Measurements from ENCODE around the gene MCC.

MCC gene

DNA sequence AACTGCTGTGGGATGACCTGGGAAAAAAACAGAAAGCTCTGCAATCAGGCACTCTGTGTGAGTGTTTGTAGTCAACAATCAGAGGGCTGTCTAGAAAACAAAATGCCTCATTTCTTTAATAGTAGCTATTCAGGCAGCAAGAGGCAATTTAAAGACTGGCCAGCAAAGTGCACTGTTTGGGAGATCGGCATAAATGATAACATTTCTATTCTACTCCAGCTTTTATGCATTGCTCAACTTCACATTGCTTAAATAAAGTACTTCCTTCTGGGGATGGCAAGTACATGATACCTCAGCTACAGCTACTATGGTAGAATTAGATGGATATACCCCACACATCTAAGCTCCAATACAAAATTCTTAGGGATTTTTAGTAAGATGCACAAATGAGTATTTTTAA, 318.5 kb downstream of the MCC start:
- Mint-ChIP-seq H3K36me3 (ENCODE audit: low read depth) (no peaks in the 10 kb centered on the region), H3K27me3 (ENCODE audit: low read depth) (peaks cover 3% of the 10 kb centered on the region), H3K4me1 (peaks cover 43% of the 10 kb centered on the region), H3K4me3 (no peak overlapping the region), H3K27ac (no peak overlapping the region), H3K9me3 (no peaks in the 10 kb centered on the region)
- TF ChIP-seq, protein P1, sequence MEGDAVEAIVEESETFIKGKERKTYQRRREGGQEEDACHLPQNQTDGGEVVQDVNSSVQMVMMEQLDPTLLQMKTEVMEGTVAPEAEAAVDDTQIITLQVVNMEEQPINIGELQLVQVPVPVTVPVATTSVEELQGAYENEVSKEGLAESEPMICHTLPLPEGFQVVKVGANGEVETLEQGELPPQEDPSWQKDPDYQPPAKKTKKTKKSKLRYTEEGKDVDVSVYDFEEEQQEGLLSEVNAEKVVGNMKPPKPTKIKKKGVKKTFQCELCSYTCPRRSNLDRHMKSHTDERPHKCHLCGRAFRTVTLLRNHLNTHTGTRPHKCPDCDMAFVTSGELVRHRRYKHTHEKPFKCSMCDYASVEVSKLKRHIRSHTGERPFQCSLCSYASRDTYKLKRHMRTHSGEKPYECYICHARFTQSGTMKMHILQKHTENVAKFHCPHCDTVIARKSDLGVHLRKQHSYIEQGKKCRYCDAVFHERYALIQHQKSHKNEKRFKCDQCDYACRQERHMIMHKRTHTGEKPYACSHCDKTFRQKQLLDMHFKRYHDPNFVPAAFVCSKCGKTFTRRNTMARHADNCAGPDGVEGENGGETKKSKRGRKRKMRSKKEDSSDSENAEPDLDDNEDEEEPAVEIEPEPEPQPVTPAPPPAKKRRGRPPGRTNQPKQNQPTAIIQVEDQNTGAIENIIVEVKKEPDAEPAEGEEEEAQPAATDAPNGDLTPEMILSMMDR (IDR thresholded peaks at IDR 0.05; ENCODE audit: unreplicated experiment in 3 of 3) = no peak

DNA sequence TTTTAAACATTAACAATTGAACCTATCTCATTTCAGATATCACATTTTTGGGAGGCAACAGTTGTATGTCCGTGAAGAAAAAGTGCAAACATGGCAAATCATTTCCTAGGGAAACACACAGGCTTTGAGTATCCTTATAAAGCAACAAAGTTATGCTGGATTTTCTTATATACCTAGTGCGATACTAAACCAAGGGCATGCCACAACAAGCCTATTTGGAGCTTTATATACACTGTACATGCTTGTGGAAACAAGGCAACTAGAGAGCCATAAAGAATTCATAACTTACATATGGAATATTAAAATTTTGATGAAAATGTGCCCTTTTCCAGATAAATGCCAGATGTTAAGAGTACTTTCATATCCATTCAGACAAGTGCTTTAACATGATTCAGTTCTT, 320.3 kb downstream of the MCC start:
- Mint-ChIP-seq H3K9me3 (no peaks in the 10 kb centered on the region), H3K4me3 (no peak overlapping the region), H3K27me3 (ENCODE audit: low read depth) (peaks cover 3% of the 10 kb centered on the region), H3K27ac (no peak overlapping the region), H3K4me1 (peaks cover 37% of the 10 kb centered on the region), H3K36me3 (ENCODE audit: low read depth) (no peaks in the 10 kb centered on the region)
- TF ChIP-seq, protein P1 (IDR thresholded peaks at IDR 0.05; ENCODE audit: unreplicated experiment in 3 of 3) = no peak

DNA sequence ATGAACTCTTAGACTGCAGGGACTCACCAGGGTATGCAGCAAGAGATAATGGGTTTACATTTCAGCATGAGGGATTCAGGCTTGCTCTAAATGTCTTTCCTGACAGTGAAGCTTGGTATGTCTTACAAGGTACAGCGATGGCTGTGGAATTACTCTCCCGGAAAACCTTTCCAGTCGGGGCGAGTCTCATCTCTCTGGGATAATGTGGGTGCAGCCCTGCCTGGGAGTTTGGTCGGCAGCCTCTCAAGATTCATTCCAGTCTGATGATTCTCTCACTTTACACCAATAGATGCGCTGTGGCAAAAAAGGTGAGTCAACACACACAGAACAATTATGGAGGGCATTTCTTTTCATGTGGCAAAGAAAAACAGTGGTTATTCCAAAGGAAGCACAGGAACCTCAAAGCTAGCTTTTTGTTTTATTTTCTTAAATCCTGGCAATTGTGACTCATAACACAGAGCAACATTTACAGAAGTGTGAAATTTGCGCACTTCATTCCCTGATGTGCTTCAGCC, 321.3 kb downstream of the MCC start:
- Mint-ChIP-seq H3K9me3 (no peaks in the 10 kb centered on the region), H3K27ac (peak overlapping the region; percentile 20 to 63 (median 46)), H3K4me3 (no peak overlapping the region), H3K27me3 (ENCODE audit: low read depth) (peaks cover 3% of the 10 kb centered on the region), H3K36me3 (ENCODE audit: low read depth) (no peaks in the 10 kb centered on the region), H3K4me1 (peaks cover 38% of the 10 kb centered on the region)
- TF ChIP-seq, protein P1 (IDR thresholded peaks at IDR 0.05; ENCODE audit: unreplicated experiment in 3 of 3) = no peak

DNA sequence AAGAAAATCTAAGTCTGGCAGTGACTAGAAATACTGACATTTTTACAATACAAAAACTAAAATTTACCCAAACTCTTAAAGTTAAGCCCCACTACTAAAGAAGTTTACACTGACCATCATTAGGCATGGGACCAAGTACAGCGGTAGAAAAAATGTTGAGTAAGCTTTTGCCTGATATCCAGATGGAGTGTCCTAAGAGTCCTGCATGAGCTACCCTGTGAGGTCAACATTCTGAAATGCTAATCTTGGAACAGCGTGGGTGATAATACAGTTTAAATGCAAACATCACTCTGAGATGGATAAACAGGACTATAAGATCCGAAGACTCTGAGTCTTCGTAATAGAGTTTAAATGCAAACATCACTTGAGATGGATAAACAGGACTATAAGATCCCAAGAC, 322.0 kb downstream of the MCC start:
- TF ChIP-seq, protein P1 (IDR thresholded peaks at IDR 0.05; ENCODE audit: unreplicated experiment in 3 of 3) = no peak
- H3K36me3 Mint-ChIP-seq (ENCODE audit: low read depth) = no peaks in the 10 kb centered on the region
- H3K4me1 Mint-ChIP-seq = peaks cover 39% of the 10 kb centered on the region
- peak overlapping the region in 2 of 3 experiments; percentile 37 to 63 for H3K27ac Mint-ChIP-seq
- peaks cover 3% of the 10 kb centered on the region for H3K27me3 Mint-ChIP-seq (ENCODE audit: low read depth)
- H3K4me3 Mint-ChIP-seq = no peak overlapping the region
- no peaks in the 10 kb centered on the region for H3K9me3 Mint-ChIP-seq

DNA sequence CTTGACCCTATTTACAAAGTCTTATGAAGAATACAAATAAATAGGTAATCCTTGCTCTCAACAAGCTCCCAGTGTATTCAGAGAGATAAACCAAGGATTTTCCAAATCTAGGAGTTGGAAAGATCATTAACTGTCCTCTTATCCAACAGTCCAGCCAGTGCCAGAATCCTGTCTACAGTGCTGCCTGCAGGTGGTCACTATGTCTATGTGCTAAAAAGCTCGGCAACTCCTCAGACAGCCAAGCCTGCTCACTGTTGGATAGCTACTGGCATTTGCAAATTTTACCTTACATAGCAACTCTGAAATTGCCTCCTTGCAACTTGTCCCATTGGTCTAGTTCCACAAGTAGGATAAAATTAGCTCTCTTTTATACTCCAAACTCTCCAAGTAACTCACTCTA, 324.2 kb downstream of the MCC start:
- no peaks in the 10 kb centered on the region for H3K36me3 Mint-ChIP-seq (ENCODE audit: low read depth)
- peaks cover 41% of the 10 kb centered on the region for H3K4me1 Mint-ChIP-seq
- TF ChIP-seq, protein P1 (IDR thresholded peaks at IDR 0.05; ENCODE audit: unreplicated experiment in 3 of 3) = no peak
- H3K27ac Mint-ChIP-seq = no peak overlapping the region
- H3K9me3 Mint-ChIP-seq = no peaks in the 10 kb centered on the region
- no peaks in the 10 kb centered on the region for H3K27me3 Mint-ChIP-seq (ENCODE audit: low read depth)
- H3K4me3 Mint-ChIP-seq = no peak overlapping the region

DNA sequence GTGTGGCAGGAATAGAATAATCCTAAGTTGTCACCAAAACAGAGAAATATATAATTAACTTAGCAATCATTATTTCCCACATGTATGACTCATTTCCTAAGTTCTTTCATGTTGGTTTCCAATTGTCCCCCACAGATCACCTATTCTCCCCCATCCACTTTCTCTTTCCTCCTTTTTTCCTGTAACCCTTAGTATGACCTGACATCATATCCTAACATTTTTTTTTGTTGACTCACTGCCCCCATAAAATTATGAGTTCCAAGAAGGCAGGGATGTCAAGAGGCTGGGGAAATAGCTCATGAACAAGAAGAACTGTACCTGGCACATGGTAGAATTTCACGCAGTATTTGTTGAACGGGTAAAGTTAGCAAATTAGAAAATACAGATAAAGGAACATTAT, 324.9 kb downstream of the MCC start:
- Mint-ChIP-seq H3K36me3 (ENCODE audit: low read depth) (no peaks in the 10 kb centered on the region), H3K27me3 (ENCODE audit: low read depth) (no peaks in the 10 kb centered on the region), H3K27ac (no peak overlapping the region), H3K4me3 (no peak overlapping the region), H3K9me3 (no peaks in the 10 kb centered on the region), H3K4me1 (peaks cover 42% of the 10 kb centered on the region)
- TF ChIP-seq, protein P1 (IDR thresholded peaks at IDR 0.05; ENCODE audit: unreplicated experiment in 3 of 3) = no peak

All from nephron (organoid).